Astrocyte (in vitro differentiated cells and primary cell): ENCODE results near the gene TMEM116.

ENCODE experiments used
- EZH2 ChIP-seq: IDR thresholded peaks from 2 replicates; pipeline ENCODE4 v1.6.1; 2012; ENCODE audit warnings: mild to moderate bottlenecking, low read length, inconsistent platforms; ENCODE audit not compliant: insufficient read depth
- TF ChIP-seq, protein P1 (sequence below): IDR thresholded peaks from 2 replicates; pipeline ENCODE4 v1.5.1; 2011; ENCODE audit warnings: low read depth, mild to moderate bottlenecking, inconsistent platforms, low read length, moderate library complexity; ENCODE audit not compliant: insufficient read depth

DNA sequence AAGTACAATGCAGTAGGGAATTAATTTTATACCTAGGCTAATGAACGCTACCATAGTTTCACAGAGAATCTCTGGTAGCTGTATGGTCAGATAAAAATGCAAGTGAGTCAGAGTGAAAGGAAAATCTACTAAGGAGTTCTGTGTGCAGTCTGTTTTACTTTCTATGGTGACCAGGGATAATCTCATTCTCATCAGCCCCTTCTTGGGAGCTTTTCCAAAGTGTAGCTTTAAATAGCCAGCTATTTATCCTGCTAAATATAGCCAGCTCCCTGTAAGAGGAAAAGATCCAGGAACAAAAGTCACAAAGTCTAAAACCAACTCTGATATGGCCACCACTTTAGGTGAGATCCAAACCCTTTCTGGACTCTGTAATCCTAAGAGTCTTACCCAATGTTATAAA, 75.5 kb downstream of the TMEM116 start:
- TF ChIP-seq, protein P1, sequence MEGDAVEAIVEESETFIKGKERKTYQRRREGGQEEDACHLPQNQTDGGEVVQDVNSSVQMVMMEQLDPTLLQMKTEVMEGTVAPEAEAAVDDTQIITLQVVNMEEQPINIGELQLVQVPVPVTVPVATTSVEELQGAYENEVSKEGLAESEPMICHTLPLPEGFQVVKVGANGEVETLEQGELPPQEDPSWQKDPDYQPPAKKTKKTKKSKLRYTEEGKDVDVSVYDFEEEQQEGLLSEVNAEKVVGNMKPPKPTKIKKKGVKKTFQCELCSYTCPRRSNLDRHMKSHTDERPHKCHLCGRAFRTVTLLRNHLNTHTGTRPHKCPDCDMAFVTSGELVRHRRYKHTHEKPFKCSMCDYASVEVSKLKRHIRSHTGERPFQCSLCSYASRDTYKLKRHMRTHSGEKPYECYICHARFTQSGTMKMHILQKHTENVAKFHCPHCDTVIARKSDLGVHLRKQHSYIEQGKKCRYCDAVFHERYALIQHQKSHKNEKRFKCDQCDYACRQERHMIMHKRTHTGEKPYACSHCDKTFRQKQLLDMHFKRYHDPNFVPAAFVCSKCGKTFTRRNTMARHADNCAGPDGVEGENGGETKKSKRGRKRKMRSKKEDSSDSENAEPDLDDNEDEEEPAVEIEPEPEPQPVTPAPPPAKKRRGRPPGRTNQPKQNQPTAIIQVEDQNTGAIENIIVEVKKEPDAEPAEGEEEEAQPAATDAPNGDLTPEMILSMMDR = no peak
- no peak for TF ChIP-seq EZH2
